GM19328 (cell line): ENCODE results near the gene PYGL.
"Not testable (repeated sequence)": the region's sequence is repeated elsewhere in the genome, so short reads cannot be mapped to it uniquely, and the experiment has no call there.

Experiments used
- ATAC-seq: cut with Tn5 transposase; IDR thresholded peaks from one replicate; pipeline ENCODE4 v1.9.1; 2021; ENCODE audit warnings: mild to moderate bottlenecking, moderate library complexity; ENCODE audit not compliant: unreplicated experiment

Gene PYGL

GRCh38 chr14:50955373-50956043 is 11.2 kb upstream of the PYGL start:
- no peak for ATAC-seq

- ATAC-seq: no peak
Measured at GRCh38 chr14:50954811-50955372, 10.6 kb upstream of the PYGL start.

- ATAC-seq: no peak
Measured at GRCh38 chr14:50953502-50953901, 9.2 kb upstream of the PYGL start.

- ATAC-seq: no peak
Measured at GRCh38 chr14:50951032-50951431, 6.7 kb upstream of the PYGL start.

GRCh38 chr14:50948205-50948604 is 3.9 kb upstream of the PYGL start:
- ATAC-seq: no peak

- ATAC-seq: no peak
Measured at GRCh38 chr14:50947446-50947845, 3.2 kb upstream of the PYGL start.

GRCh38 chr14:50946234-50946935 is 2.1 kb upstream of the PYGL start:
- no peak for ATAC-seq

GRCh38 chr14:50944647-50945413 is 547 bp upstream of the PYGL start:
- peak; percentile 15 for ATAC-seq

GRCh38 chr14:50943261-50943942 is 881 bp downstream of the PYGL start:
- ATAC-seq: no peak

- ATAC-seq: not testable (repeated sequence)
Measured at GRCh38 chr14:50941638-50942037, 2.6 kb downstream of the PYGL start.

- no peak for ATAC-seq
Measured at GRCh38 chr14:50941151-50941550, 3.1 kb downstream of the PYGL start.

GRCh38 chr14:50937800-50938199 is 6.5 kb downstream of the PYGL start:
- no peak for ATAC-seq

- ATAC-seq: no peak
Measured at GRCh38 chr14:50937325-50937724, 7.0 kb downstream of the PYGL start.

- no peak for ATAC-seq
Measured at GRCh38 chr14:50936882-50937281, 7.4 kb downstream of the PYGL start.

- ATAC-seq: no peak
Measured at GRCh38 chr14:50936016-50936340, 8.3 kb downstream of the PYGL start.

GRCh38 chr14:50935126-50936015 is 8.9 kb downstream of the PYGL start:
- no peak for ATAC-seq

- ATAC-seq: no peak
Measured at GRCh38 chr14:50932592-50933495, 11.4 kb downstream of the PYGL start.

- no peak for ATAC-seq
Measured at GRCh38 chr14:50932156-50932555, 12.1 kb downstream of the PYGL start.

- ATAC-seq: no peak
Measured at GRCh38 chr14:50931559-50931958, 12.7 kb downstream of the PYGL start.
